GM18951 (cell line): ENCODE data around the gene TBC1D19.

Experiments used
- POLR2A ChIP-seq: IDR thresholded peaks from 4 replicates; pipeline ENCODE4 v1.6.1; 2011; ENCODE audit warnings: mild to moderate bottlenecking; ENCODE audit not compliant: insufficient read length, insufficient read depth; ENCODE audit errors: extremely low read depth
- in situ Hi-C: fragments of 300-500 bp; cut with MboI; formaldehyde crosslinking; loops from one replicate; pipeline ENCODE4 v1.12.0; 2022; ENCODE audit warnings: low sequenced_read_pairs, mixed read lengths, inconsistent platforms; ENCODE audit not compliant: unreplicated experiment

The TBC1D19 gene

DNA sequence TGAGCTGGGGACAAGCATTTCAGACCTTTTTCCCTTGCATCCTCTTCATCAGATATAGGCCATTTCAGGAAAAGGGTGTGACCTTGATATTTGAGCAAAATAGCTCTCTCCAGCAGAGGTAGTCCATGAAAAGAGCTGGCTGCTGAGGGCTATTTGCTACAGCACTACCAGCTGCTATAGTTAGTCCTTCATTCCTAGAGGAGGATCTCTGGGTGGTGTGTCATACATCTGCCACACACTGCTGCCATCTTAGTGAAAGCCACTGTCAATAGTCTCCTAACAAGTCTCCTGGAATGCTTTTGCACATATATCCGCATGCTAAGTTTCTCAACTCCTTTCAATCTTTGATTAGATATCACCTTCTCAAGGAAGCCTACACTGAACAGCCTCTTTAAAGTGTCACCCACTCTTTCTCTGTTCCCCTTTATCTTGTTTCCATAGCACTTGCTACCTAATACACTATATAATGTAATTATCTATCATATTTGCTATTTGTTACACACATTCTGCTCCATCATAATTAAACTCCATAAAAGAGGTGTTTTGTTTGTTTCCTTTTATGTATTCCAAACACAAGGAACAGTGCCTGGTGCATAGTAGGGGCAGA, 131.9 kb downstream of the TBC1D19 start:
- TF ChIP-seq POLR2A = no peak
- in situ Hi-C loops = no loop called here

DNA sequence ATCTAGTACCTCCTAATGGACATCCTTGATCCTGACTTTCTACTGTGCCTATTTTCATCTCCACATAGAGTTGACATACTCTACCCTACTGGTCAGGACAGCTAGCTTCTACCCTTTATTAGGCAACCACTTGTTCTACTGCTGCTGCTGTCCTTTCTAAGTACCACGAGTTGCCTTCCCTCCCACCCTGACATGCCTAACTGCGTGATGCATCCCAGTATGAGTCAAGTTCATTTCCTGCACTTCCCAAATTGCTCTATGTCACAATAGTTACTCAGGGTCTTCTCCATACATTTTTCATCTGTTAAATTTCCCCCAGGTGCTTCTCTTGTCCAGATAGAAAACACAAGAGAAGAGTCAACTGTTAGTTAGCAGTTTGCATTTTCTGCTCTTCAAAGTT, 133.4 kb downstream of the TBC1D19 start:
- in situ Hi-C loops = no loop called here
- no peak for TF ChIP-seq POLR2A

DNA sequence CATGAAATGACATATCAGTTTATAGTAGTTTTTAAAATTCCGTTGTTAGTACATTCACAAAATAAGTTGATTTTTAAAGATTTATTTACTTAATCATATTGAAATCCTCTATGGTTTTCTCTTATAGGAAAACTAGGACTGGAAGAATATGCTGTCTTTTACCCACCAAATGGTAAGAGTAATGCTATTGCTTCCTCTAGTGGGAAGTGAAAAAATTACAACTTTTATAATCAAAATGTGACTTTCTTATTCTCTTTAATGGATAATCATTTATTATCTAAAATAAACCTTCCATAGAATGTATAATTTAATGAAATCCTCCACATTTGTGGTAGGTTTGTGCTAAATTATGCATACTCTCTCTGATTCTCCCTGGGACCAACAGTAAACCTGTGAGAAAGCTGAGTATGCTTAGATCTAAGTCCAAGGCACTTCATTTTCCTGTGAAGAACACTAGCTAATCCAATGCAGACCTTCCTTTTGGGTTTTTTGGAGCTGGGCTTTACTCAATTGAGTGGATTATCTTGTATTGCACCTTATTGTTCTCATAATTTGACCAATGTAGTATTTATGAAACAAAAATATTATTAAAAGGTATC, 136.2 kb downstream of the TBC1D19 start:
- in situ Hi-C loops = no loop called here
- no peak for TF ChIP-seq POLR2A

DNA sequence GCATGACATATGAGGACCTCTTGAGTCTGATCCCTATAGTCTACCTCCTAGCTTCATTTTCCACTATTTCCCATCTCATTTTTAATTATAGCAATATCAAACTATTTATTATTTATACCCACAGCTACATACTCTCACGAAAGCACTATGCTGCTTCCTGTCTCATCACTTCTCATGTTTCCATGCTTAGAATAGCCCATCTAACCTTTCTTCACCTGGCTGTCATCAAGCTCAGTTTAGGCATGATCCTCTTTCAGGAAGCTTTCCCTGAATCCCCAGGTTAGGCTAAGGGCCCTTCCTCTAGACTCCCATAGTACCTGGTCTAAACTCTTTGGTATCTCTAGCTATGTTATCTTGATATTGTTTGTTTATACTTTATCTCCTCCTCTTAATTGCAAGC, 137.8 kb downstream of the TBC1D19 start:
- in situ Hi-C loops = no loop called here
- no peak for TF ChIP-seq POLR2A

DNA sequence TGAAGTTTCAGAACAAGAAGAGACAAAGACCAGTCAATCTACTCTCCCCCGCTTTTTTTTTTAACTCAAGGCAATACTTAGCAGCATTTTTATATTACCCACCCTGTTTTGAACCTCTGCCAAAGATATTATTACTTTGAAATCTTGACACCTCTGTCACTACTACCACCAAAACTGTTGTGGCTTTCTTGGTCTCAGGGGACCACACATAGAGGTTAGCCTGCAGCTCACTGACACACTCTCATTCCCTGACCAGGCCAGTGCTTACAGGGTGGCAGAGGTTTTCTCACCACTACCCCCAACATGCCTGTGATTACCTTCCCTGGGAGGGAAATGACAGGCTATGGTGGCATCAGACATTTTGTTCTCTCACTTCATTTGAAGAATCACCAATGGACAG, 139.3 kb downstream of the TBC1D19 start:
- in situ Hi-C loops = no loop called here
- TF ChIP-seq POLR2A = no peak

DNA sequence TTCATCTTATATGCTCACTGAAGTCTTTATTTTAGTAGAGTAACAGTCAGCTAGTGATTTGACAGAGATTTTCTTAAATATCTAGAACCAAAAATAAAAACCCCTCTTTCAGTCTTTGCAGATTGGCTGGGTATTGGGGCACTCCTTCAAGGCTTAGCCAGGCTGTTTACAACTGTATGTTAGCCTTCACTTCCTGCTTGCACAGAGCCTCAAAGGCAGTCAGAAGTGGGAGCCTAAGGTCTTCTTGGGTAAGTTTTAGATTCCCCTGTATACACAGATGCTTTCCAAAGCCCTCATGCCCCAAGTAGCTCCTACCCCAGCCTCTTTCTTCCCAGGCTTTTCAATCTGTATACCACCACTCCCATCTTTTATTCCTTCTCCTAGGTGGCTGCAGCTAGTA, 140.7 kb downstream of the TBC1D19 start:
- TF ChIP-seq POLR2A = no peak
- in situ Hi-C loops = no loop called here

DNA sequence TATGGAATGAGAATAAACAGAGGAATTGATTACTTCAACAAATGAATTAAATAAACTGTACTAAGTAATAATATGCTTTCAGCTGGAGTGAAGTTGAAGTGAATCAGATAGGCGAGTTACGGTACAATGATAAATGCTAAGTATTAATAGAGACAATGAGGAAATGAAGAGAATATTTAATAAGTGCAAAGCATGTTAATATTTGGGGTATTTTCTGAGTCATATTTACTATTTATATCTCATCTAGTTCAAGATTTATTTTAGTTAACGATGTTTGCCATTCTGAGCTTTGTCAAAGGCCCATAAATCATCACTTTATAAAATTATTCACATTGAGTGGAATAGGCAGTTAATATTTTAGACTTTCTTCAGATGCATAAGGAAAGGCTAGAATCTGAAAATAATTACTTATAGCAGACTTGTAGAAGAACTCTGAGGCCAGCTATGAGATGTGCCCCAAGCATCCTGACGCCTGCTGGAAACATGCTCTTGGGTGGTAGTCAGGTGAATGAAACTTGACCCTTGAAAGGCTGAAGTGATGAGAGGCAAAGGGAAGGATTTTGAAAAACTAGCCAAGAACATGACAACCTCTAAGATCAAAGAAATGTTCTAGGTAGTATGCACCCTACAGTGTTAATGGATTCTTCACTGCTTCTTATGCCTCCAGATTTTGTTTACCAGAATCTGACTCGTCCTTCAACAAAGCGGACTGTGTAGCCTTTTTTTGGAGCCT, 142.9 kb downstream of the TBC1D19 start:
- no peak for TF ChIP-seq POLR2A
- in situ Hi-C loops = no loop called here

DNA sequence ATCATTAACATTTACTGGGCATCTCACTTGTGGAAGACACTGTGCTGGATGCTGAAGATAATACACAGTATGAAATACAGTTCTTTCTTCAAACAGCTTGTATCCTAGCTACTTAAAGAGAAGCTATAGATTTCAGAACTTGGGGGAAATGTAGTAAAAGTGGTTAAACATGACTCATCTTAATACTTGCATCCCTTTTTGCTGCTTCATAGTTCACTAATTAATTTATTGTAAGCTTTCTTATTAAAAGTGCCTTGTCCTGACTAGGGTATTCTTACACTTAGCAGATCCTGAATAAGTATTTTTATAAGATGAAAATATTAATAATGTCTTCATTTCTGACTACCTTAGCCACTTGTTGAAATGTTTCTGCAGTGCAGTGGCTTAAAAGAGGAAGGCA, 144.0 kb downstream of the TBC1D19 start:
- TF ChIP-seq POLR2A = no peak
- in situ Hi-C loops = no loop called here

DNA sequence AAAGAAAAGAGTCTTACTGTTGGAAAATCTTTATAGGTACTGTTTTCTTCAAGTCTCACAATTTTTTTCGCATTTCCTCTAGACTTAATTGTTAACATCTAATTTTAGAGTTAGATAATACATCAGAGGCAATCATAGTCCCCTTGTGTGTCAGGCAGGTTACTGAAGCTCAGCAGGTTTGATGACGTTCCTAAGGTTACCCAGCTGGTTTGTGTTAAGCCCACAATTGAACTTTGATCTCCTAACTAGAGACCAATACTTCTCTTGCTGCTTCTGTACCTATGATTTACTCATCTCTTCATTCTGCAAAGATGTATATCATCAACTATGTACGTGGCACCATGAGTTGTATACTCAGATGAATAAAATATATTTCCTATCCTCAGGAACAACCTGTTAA, 145.1 kb downstream of the TBC1D19 start:
- in situ Hi-C loops = no loop called here
- no peak for TF ChIP-seq POLR2A

DNA sequence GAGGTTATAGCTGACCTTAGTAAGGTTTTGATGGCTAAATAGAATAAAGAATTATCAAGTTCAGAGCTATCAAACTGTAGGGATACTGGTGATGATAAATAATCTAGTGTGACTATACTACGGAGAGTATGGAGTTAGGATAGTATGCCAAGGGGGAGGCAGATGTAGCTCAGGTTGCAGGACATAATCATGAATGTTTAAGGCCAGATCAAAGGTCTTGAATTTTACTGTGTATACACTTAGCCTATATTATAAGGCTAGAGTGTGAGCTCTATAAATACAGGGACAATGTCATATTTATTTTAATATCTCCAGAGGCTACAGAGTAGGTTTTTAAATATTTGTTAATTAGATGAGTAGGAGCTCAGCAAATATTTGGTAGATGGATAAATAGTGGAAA, 145.7 kb downstream of the TBC1D19 start:
- no peak for TF ChIP-seq POLR2A
- in situ Hi-C loops = no loop called here

DNA sequence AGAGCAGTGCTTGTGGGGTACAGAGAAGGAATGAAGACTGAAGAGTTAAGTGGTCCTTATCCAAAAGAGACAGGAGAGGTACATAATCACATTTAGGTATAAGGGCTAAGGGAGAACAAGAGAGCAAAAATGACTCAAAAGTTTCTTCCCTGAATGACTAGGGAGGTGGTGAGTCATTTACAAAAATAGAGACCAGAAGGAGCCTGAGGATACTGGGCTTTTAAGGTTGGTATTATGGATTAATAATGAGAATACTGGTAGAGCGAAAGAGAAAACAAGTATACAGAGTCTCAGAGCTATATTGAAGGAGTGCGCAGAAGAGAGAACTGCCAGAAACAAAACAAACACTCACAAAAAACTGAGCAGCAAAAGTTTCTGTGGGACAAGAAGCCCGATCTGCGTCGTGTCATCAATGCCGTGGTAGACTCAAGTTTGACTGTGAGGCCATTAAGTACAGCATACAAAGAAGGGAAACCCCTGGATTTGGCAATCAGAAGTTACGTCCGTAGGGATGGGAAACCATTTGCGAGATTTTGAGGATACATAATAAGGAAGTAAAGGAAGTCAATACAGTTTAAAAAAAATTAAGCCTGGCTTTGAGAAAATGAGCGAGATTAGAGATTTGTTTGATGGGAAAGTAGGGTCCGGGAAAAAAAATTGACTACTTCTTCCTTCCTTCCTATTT, 147.6 kb downstream of the TBC1D19 start:
- TF ChIP-seq POLR2A = no peak
- in situ Hi-C loops = no loop called here

DNA sequence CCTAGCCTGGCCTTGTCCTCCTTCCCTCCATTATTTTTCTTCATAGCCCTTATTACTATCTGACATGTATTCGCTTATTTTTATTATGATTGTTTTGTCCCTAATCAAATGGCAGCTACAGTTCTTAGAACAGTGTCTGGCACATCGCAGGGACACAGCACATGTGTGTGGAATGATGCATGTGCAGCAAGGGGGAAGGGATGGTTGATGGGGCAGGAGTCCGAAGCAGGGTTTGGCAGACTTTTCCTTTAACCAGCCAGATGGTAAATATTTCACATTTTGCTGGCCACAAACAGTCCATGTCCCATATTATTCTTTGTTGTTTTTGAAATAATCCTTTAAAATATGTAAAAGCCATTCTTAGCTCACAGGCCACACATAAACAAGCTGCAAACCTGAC, 148.5 kb downstream of the TBC1D19 start:
- in situ Hi-C loops = no loop called here
- no peak for TF ChIP-seq POLR2A

DNA sequence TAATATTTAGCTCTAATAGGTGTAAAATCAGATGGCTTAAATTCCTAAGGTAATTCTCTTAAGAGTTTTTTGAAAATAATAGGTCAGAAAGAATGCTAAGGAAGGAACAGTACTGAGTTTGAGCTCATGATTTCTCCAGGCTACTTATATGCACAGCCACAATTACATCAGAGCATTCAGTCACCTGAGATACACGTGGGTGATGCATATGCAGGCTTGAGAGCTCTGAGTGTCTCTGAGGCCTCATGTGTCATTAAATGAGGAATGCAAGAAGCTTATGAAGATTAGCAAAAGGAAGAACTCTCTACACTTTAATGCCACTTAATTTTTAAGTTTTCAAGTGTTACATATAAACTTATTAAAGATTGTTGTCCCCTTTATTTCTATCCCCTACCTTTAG, 152.7 kb downstream of the TBC1D19 start:
- in situ Hi-C loops = no loop called here
- TF ChIP-seq POLR2A = no peak
